A673 (cell line): ENCODE data around the gene H6PD. TPM values are rescaled to one million over a fixed set of nuclear protein-coding genes. Genes with fewer than 3 reads are reported as not detected.

ENCODE experiments used
- BruUV-seq: library from RNA; stranded (reverse); fragments of 400-500 nt; replicated peaks from 2 replicates; lab custom pipeline; 2021; lab: Mats Ljungman, UMichigan
- CTCF ChIA-PET: fragments of 300-600 bp; sonication (Branson Sonifier 250); formaldehyde crosslinking; loops from one replicate; lab custom pipeline; 2022; ENCODE audit warnings: antibody characterized with exemption; lab: Charles Lee
- POLR2A ChIA-PET: fragments of 300-600 bp; sonication (Branson Sonifier 250); formaldehyde crosslinking; loops from one replicate; lab custom pipeline; 2022; ENCODE audit warnings: antibody characterized with exemption; ENCODE audit not compliant: low non-redundant PET; lab: Charles Lee
- DNase-seq: peaks from one replicate; pipeline ENCODE4 v3.0.0-alpha.2; 2015; ENCODE audit warnings: low spot score
- H3K27ac ChIP-seq: fragments of 200-600 bp; sonication (generic); 2 replicates; pipeline ENCODE4 v1.5.1; 2016; ENCODE audit warnings: mixed run types, low read depth, mild to moderate bottlenecking, mixed read lengths, antibody characterized with exemption, low read length; ENCODE audit not compliant: poor library complexity, severe bottlenecking
- H3K27me3 ChIP-seq: fragments of 200-600 bp; sonication (generic); replicated peaks from 2 replicates; pipeline ENCODE4 v1.6.1; 2017; ENCODE audit warnings: mixed run types, low read depth, mild to moderate bottlenecking, mixed read lengths, antibody characterized with exemption, low read length; ENCODE audit not compliant: insufficient read depth, poor library complexity
- H3K36me3 ChIP-seq: fragments of 200-600 bp; sonication (generic); 2 replicates; pipeline ENCODE4 v1.6.1; 2016; ENCODE audit warnings: mixed run types, mild to moderate bottlenecking, mixed read lengths, antibody characterized with exemption, low read length; ENCODE audit not compliant: insufficient read depth, poor library complexity, severe bottlenecking
- H3K4me1 ChIP-seq: fragments of 200-600 bp; sonication (generic); 2 replicates; pipeline ENCODE4 v1.6.1; 2017; ENCODE audit warnings: mixed run types, mild to moderate bottlenecking, mixed read lengths, antibody characterized with exemption, low read length; ENCODE audit not compliant: insufficient read depth, poor library complexity, severe bottlenecking
- H3K4me3 ChIP-seq: fragments of 200-600 bp; sonication (generic); 2 replicates; pipeline ENCODE4 v1.5.1; 2016; ENCODE audit warnings: low read depth, mixed run types, mild to moderate bottlenecking, mixed read lengths, low read length; ENCODE audit not compliant: poor library complexity, severe bottlenecking
- H3K9me3 ChIP-seq: fragments of 200-600 bp; sonication (generic); 2 replicates; pipeline ENCODE4 v1.6.1; 2016; ENCODE audit warnings: mixed run types, low read depth, mild to moderate bottlenecking, mixed read lengths, antibody characterized with exemption, low read length; ENCODE audit not compliant: poor library complexity, severe bottlenecking
- CTCF ChIP-seq: fragments of 300-800, 200-600 bp; sonication (generic); conservative IDR thresholded peaks from 2 replicates; pipeline ENCODE4 v1.5.1; 2017; ENCODE audit warnings: low read depth, mild to moderate bottlenecking, antibody characterized with exemption, low read length, moderate library complexity, mixed read lengths
- EZH2 ChIP-seq: fragments of 200-600 bp; sonication (generic); IDR thresholded peaks from 2 replicates; pipeline ENCODE4 v1.6.1; 2017; ENCODE audit warnings: borderline replicate concordance, low read depth, mild to moderate bottlenecking, mixed read lengths, antibody characterized with exemption, low read length; ENCODE audit not compliant: poor library complexity, severe bottlenecking
- intact Hi-C: fragments of 100-400 bp; cut with micrococcal nuclease; formaldehyde crosslinking; loops from one replicate; pipeline ENCODE4 v1.10.0; 2022; ENCODE audit not compliant: unreplicated experiment
- total RNA-seq: library from RNA; stranded (reverse); gene quantifications from 2 replicates; pipeline ENCODE4 v1.2.3, GENCODE V29; 2021

The H6PD gene
- total RNA-seq, 1 experiment from 2014 or later = 6.2 TPM

GRCh38 chr1:9291914-9292360, 57.4 kb downstream of the H6PD start:
- peaks cover 15% of the 10 kb centered on the region for H3K9me3 ChIP-seq
- intact Hi-C loops = loop anchor here (5.0 kb wide), 1 partner anchor 165 kb away; no protein-coding TSS in a partner anchor
- no peaks in the 10 kb centered on the region for H3K27me3 ChIP-seq
- no peak for TF ChIP-seq CTCF
- TF ChIP-seq EZH2 = no peak
- peaks cover 21% of the 10 kb centered on the region for H3K4me1 ChIP-seq
- BruUV-seq = no TSS peak
- no peaks in the 10 kb centered on the region for H3K36me3 ChIP-seq
- ChIA-PET CTCF (no interaction called here), POLR2A (interaction anchor here (0.6 kb wide), 1 partner anchor 348 kb away, joined by 3 read pairs; no protein-coding TSS in a partner anchor)
- H3K4me3 ChIP-seq = peak overlapping the region; percentile 84
- peak; percentile 42 for DNase-seq
- H3K27ac ChIP-seq = no peak overlapping the region

DNA sequence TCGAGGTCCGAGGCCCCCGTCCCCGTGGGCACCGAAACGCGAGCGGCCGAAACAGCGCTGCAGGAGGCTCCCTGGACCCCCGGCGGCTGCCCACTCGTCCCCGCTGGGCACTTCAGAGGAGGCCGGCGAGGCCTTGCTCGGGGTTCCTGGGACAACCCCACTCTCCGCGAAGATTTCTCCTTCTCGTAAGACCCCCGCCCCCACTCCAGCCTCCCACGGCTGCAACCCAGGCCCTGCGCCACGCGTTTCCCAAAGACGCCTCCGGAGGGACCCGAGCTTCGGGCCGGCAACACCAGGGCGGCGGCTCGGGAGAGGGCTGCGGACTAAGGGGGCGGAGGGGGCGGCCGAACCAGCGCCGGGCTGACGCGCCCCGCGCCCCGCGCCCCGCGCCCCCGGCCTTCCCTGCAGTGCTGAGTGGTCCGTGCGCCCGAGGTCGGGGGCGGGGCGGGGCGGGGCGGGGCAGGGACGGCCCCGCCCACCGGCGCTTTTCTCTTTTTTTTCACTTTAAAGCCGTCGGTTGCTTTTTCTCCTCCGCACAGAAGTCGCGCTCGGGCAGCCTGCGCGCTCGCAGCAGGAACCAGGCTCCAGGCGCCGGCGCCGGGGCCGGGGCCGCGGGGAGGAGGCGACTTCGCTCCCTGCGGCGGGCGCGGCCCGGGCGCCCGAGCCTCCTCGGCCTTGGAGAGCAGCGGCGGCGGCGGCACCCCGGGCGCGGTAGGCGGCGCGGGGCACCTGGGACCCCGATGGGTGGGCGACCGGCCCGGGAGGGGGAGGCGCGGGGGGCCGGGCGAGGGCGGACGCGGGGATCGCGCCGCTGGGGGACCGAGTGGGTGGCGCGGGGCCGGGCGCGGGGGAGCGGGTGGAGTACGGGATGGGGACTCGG, 58.0 kb downstream of the H6PD start, which contains the start of gene SPSB1:
SPSB1 (plus strand) TSS at position 534 of the 880 bp plus-strand sequence. CDS start 62,998 bp downstream, outside the sequence.
- no peak for TF ChIP-seq EZH2
- TF ChIP-seq CTCF = no peak
- Histone ChIP-seq H3K4me1 (peaks cover 21% of the 10 kb centered on the region), H3K27me3 (no peaks in the 10 kb centered on the region), H3K4me3 (peak within 1 kb of the TSS; percentile 84), H3K36me3 (no peaks in the 10 kb centered on the region), H3K9me3 (peaks cover 11% of the 10 kb centered on the region), H3K27ac (peak within 1 kb of the TSS; percentile 73)
- POLR2A ChIA-PET = interaction anchor here (0.6 kb wide), 1 partner anchor 349 kb away, joined by 3 read pairs; no protein-coding TSS in a partner anchor
- DNase-seq = peak; percentile 90
- CTCF ChIA-PET = no interaction called here
- BruUV-seq = no TSS peak
- intact Hi-C loops = loop anchor here (5.0 kb wide), 1 partner anchor 165 kb away; no protein-coding TSS in a partner anchor

DNA sequence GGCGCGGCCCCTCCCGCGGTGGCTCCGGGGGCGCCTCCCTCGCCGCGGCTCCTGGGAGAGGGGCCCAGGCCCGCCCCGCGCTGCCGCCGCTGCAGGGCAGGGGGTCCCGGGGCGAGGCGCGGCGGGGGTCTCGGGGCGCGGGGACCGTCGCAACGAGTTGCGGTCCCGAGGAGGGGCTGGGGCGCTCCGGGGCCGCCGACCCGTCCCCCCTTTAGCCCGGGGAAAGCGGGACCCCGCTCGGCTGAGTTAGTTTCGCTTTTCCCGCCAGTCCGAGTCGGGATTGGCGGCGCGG, 58.6 kb downstream of the H6PD start:
- Histone ChIP-seq H3K27ac (peak overlapping the region; percentile 73), H3K36me3 (no peaks in the 10 kb centered on the region), H3K27me3 (no peaks in the 10 kb centered on the region), H3K4me3 (peak overlapping the region; percentile 84), H3K9me3 (peaks cover 7% of the 10 kb centered on the region), H3K4me1 (peaks cover 21% of the 10 kb centered on the region)
- TF ChIP-seq EZH2 = no peak
- TF ChIP-seq CTCF = no peak
- ChIA-PET POLR2A (no interaction called here), CTCF (no interaction called here)
- no peak for DNase-seq
- intact Hi-C loops = loop anchor here (5.0 kb wide), 1 partner anchor 164 kb away; no protein-coding TSS in a partner anchor
- BruUV-seq = no TSS peak
